ENCODE measurements around the gene MRM3.

- no peak for TF ChIP-seq CTCF (IDR thresholded peaks at IDR 0.05; ENCODE audit: poor library complexity, severe bottlenecking)
- no peak for TF ChIP-seq POLR2AphosphoS5 (IDR thresholded peaks at IDR 0.05)
- TF ChIP-seq EP300 (conservative IDR thresholded peaks at IDR 0.05; ENCODE audit: poor library complexity, severe bottlenecking) = no peak
- TF ChIP-seq TAF1 (IDR thresholded peaks at IDR 0.05; ENCODE audit: low read depth) = no peak
- no peak for TF ChIP-seq SMC3 (conservative IDR thresholded peaks at IDR 0.05; ENCODE audit: poor library complexity)
- TF ChIP-seq EZH2 (IDR thresholded peaks at IDR 0.05; ENCODE audit: borderline replicate concordance, insufficient read depth, low read length, poor library complexity, severe bottlenecking) = no peak
- no peak for TF ChIP-seq RAD21 (conservative IDR thresholded peaks at IDR 0.05)
- TF ChIP-seq, protein P1, sequence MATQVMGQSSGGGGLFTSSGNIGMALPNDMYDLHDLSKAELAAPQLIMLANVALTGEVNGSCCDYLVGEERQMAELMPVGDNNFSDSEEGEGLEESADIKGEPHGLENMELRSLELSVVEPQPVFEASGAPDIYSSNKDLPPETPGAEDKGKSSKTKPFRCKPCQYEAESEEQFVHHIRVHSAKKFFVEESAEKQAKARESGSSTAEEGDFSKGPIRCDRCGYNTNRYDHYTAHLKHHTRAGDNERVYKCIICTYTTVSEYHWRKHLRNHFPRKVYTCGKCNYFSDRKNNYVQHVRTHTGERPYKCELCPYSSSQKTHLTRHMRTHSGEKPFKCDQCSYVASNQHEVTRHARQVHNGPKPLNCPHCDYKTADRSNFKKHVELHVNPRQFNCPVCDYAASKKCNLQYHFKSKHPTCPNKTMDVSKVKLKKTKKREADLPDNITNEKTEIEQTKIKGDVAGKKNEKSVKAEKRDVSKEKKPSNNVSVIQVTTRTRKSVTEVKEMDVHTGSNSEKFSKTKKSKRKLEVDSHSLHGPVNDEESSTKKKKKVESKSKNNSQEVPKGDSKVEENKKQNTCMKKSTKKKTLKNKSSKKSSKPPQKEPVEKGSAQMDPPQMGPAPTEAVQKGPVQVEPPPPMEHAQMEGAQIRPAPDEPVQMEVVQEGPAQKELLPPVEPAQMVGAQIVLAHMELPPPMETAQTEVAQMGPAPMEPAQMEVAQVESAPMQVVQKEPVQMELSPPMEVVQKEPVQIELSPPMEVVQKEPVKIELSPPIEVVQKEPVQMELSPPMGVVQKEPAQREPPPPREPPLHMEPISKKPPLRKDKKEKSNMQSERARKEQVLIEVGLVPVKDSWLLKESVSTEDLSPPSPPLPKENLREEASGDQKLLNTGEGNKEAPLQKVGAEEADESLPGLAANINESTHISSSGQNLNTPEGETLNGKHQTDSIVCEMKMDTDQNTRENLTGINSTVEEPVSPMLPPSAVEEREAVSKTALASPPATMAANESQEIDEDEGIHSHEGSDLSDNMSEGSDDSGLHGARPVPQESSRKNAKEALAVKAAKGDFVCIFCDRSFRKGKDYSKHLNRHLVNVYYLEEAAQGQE (IDR thresholded peaks at IDR 0.05; ENCODE audit: borderline replicate concordance) = no peak
Measured at GRCh38 chr17:806346-806745, 24.2 kb downstream of the MRM3 start.
